SK-N-SH treated with all-trans-retinoic acid at 6 μM for 48 hours (cell line): Measurements from ENCODE around the gene ZNF431.

ENCODE experiments used
- ATAC-seq: fragments of 200-7000 bp; cut with Tn5 transposase; 3 replicates; pipeline ENCODE4 v1.9.1; 2020; ENCODE audit warnings: mild to moderate bottlenecking, moderate library complexity
- ARNTL ChIP-seq: fragments of 450-650 bp; formaldehyde crosslinking; IDR thresholded peaks from 2 replicates; pipeline ENCODE4 v1.5.0; 2020; ENCODE audit warnings: low read depth, mild to moderate bottlenecking, moderate library complexity, borderline replicate concordance
- BACH2 ChIP-seq: fragments of 250-450 bp; sonication (Bioruptor Pico); IDR thresholded peaks from 2 replicates; pipeline ENCODE4 v1.9.0; 2021; ENCODE audit warnings: mild to moderate bottlenecking, borderline replicate concordance
- ESRRG ChIP-seq: fragments of 250-450 bp; sonication (Bioruptor Pico); IDR thresholded peaks from 2 replicates; pipeline ENCODE4 v1.6.1; 2021; ENCODE audit warnings: mild to moderate bottlenecking
- GLIS3 ChIP-seq: fragments of 250-450 bp; sonication (Bioruptor Pico); IDR thresholded peaks from 2 replicates; pipeline ENCODE4 v1.5.0; 2020; ENCODE audit warnings: mild to moderate bottlenecking, moderate library complexity
- ISL1 ChIP-seq: fragments of 250-450 bp; sonication (Bioruptor Pico); IDR thresholded peaks from 2 replicates; pipeline ENCODE4 v2.1.2; 2022; ENCODE audit warnings: mild to moderate bottlenecking, moderate library complexity
- OSR1 ChIP-seq: fragments of 250-450 bp; sonication (Bioruptor Pico); IDR thresholded peaks from 2 replicates; pipeline ENCODE4 v1.8.0; 2022; ENCODE audit warnings: moderate library complexity, mild to moderate bottlenecking, inconsistent platforms
- PPARA ChIP-seq: fragments of 250-450 bp; sonication (Bioruptor Pico); IDR thresholded peaks from 2 replicates; pipeline ENCODE4 v1.5.0; 2020; ENCODE audit warnings: mild to moderate bottlenecking, borderline replicate concordance
- RARB ChIP-seq: fragments of 250-450 bp; sonication (Bioruptor Pico); IDR thresholded peaks from 2 replicates; pipeline ENCODE4 v1.8.0; 2021; ENCODE audit warnings: mild to moderate bottlenecking, moderate library complexity
- SNAI2 ChIP-seq: fragments of 250-450 bp; sonication (Bioruptor Pico); IDR thresholded peaks from 2 replicates; pipeline ENCODE4 v1.5.0; 2020; ENCODE audit warnings: mild to moderate bottlenecking, moderate library complexity
- TCF4 ChIP-seq: fragments of 250-450 bp; sonication (Bioruptor Pico); IDR thresholded peaks from 2 replicates; pipeline ENCODE4 v1.8.0; 2021; ENCODE audit warnings: mild to moderate bottlenecking, moderate library complexity, borderline replicate concordance
- TOX ChIP-seq: fragments of 250-450 bp; sonication (Bioruptor Pico); IDR thresholded peaks from 2 replicates; pipeline ENCODE4 v1.8.0; 2021; ENCODE audit warnings: mild to moderate bottlenecking, moderate library complexity, borderline replicate concordance
- ZC3H10 ChIP-seq: fragments of 250-450 bp; sonication (Bioruptor Pico); IDR thresholded peaks from 2 replicates; pipeline ENCODE4 v1.5.1; 2021; ENCODE audit warnings: mild to moderate bottlenecking, moderate library complexity
- ZFP3 ChIP-seq: fragments of 250-450 bp; sonication (Bioruptor Pico); IDR thresholded peaks from 2 replicates; pipeline ENCODE4 v1.5.0; 2020; ENCODE audit warnings: mild to moderate bottlenecking, moderate library complexity
- ZFP30 ChIP-seq: fragments of 450-650 bp; formaldehyde crosslinking; IDR thresholded peaks from 2 replicates; pipeline ENCODE4 v1.5.0; 2022; ENCODE audit warnings: mild to moderate bottlenecking, moderate library complexity
- ZNF565 ChIP-seq: fragments of 450-650 bp; formaldehyde crosslinking; conservative IDR thresholded peaks from 2 replicates; pipeline ENCODE4 v1.5.0; 2020; ENCODE audit warnings: low read depth, mild to moderate bottlenecking, moderate library complexity
- ZNF70 ChIP-seq: fragments of 450-650 bp; formaldehyde crosslinking; IDR thresholded peaks from 2 replicates; pipeline ENCODE4 v1.5.0; 2020; ENCODE audit warnings: mild to moderate bottlenecking, moderate library complexity
- ZNF8 ChIP-seq: fragments of 450-650 bp; formaldehyde crosslinking; IDR thresholded peaks from 2 replicates; pipeline ENCODE4 v1.5.0; 2020; ENCODE audit warnings: mild to moderate bottlenecking, moderate library complexity
- TF ChIP-seq, protein P1 (sequence below): fragments of 250-450 bp; sonication (Bioruptor Pico); IDR thresholded peaks from 2 replicates; pipeline ENCODE4 v1.8.0; 2020; ENCODE audit warnings: mild to moderate bottlenecking, moderate library complexity, borderline replicate concordance
- TF ChIP-seq, protein P2 (sequence below): fragments of 250-450 bp; sonication (Bioruptor Pico); IDR thresholded peaks from 2 replicates; pipeline ENCODE4 v1.5.0; 2020; ENCODE audit warnings: mild to moderate bottlenecking, moderate library complexity
- TF ChIP-seq, protein P3 (sequence below): fragments of 250-450 bp; sonication (Bioruptor Pico); IDR thresholded peaks from 2 replicates; pipeline ENCODE4 v1.5.1; 2020; ENCODE audit warnings: low read depth, mild to moderate bottlenecking, moderate library complexity
- TF ChIP-seq, protein P4 (sequence below): fragments of 250-450 bp; sonication (Bioruptor Pico); IDR thresholded peaks from 2 replicates; pipeline ENCODE4 v1.5.1; 2021; ENCODE audit warnings: mild to moderate bottlenecking, moderate library complexity
- TF ChIP-seq, protein P5 (sequence below): fragments of 250-450 bp; sonication (Bioruptor Pico); IDR thresholded peaks from 2 replicates; pipeline ENCODE4 v1.8.0; 2021; ENCODE audit warnings: low read depth, mild to moderate bottlenecking, moderate library complexity, borderline replicate concordance

Gene ZNF431

DNA sequence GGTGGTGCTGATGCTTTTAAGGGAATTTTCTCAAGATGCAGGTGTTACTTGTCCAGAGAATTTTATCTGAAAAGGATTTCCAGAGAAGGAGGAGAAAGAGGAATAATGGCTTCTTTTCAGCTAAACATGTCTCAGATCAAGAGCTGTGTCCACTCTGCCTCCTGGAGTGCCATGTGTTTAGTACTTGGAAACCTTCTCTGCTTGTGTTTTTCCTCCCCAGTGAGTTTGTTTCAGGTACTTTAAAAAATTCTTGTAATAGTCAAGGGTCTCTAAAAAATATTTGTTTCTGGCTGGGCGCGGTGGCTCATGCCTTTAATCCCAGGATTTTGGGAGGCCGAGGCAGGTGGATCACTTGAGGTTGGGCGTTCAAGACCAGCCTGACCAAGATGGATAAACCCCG is 22.7 kb downstream of the ZNF431 start:
- ATAC-seq: no peak
- TF ChIP-seq ESRRG (CRISPR knock-in tag) (no peak), PPARA (CRISPR knock-in tag) (no peak), ZNF565 (CRISPR knock-in tag) (no peak), ZFP3 (CRISPR knock-in tag) (no peak), TCF4 (CRISPR knock-in tag) (no peak), SNAI2 (CRISPR knock-in tag) (no peak), ZFP30 (CRISPR knock-in tag) (no peak), ISL1 (CRISPR knock-in tag) (no peak), GLIS3 (no peak)
- TF ChIP-seq, protein P1, sequence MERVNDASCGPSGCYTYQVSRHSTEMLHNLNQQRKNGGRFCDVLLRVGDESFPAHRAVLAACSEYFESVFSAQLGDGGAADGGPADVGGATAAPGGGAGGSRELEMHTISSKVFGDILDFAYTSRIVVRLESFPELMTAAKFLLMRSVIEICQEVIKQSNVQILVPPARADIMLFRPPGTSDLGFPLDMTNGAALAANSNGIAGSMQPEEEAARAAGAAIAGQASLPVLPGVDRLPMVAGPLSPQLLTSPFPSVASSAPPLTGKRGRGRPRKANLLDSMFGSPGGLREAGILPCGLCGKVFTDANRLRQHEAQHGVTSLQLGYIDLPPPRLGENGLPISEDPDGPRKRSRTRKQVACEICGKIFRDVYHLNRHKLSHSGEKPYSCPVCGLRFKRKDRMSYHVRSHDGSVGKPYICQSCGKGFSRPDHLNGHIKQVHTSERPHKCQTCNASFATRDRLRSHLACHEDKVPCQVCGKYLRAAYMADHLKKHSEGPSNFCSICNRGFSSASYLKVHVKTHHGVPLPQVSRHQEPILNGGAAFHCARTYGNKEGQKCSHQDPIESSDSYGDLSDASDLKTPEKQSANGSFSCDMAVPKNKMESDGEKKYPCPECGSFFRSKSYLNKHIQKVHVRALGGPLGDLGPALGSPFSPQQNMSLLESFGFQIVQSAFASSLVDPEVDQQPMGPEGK: no peak
- TF ChIP-seq, protein P2, sequence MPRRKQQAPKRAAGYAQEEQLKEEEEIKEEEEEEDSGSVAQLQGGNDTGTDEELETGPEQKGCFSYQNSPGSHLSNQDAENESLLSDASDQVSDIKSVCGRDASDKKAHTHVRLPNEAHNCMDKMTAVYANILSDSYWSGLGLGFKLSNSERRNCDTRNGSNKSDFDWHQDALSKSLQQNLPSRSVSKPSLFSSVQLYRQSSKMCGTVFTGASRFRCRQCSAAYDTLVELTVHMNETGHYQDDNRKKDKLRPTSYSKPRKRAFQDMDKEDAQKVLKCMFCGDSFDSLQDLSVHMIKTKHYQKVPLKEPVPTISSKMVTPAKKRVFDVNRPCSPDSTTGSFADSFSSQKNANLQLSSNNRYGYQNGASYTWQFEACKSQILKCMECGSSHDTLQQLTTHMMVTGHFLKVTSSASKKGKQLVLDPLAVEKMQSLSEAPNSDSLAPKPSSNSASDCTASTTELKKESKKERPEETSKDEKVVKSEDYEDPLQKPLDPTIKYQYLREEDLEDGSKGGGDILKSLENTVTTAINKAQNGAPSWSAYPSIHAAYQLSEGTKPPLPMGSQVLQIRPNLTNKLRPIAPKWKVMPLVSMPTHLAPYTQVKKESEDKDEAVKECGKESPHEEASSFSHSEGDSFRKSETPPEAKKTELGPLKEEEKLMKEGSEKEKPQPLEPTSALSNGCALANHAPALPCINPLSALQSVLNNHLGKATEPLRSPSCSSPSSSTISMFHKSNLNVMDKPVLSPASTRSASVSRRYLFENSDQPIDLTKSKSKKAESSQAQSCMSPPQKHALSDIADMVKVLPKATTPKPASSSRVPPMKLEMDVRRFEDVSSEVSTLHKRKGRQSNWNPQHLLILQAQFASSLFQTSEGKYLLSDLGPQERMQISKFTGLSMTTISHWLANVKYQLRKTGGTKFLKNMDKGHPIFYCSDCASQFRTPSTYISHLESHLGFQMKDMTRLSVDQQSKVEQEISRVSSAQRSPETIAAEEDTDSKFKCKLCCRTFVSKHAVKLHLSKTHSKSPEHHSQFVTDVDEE: no peak
- TF ChIP-seq, protein P3, sequence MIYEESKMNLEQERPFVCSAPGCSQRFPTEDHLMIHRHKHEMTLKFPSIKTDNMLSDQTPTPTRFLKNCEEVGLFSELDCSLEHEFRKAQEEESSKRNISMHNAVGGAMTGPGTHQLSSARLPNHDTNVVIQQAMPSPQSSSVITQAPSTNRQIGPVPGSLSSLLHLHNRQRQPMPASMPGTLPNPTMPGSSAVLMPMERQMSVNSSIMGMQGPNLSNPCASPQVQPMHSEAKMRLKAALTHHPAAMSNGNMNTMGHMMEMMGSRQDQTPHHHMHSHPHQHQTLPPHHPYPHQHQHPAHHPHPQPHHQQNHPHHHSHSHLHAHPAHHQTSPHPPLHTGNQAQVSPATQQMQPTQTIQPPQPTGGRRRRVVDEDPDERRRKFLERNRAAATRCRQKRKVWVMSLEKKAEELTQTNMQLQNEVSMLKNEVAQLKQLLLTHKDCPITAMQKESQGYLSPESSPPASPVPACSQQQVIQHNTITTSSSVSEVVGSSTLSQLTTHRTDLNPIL (CRISPR knock-in tag): no peak

DNA sequence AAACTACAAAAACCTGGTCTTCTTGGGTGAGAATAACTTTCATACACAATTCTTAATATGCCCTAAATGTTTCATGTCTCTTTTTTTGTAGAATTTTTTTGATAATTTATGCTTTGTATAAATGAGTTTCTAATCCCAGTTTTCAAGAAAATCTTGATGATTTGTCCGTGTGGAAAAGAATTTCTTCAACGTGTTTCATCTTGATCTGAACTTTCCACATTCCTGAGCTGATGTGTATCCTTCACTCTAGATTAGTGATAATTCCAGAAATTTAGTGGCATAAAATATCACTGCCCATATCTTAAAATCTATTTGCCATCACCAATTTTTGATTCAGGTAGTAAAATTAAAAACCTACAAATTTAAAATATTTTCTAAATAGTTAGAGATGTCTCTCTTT is 24.6 kb downstream of the ZNF431 start:
- TF ChIP-seq ZNF70: no peak
- TF ChIP-seq ARNTL (CRISPR knock-in tag): no peak
- no peak for TF ChIP-seq GLIS3
- no peak for TF ChIP-seq ISL1 (CRISPR knock-in tag)
- TF ChIP-seq TCF4 (CRISPR knock-in tag): no peak
- TF ChIP-seq ESRRG (CRISPR knock-in tag): no peak
- TF ChIP-seq, protein P4, sequence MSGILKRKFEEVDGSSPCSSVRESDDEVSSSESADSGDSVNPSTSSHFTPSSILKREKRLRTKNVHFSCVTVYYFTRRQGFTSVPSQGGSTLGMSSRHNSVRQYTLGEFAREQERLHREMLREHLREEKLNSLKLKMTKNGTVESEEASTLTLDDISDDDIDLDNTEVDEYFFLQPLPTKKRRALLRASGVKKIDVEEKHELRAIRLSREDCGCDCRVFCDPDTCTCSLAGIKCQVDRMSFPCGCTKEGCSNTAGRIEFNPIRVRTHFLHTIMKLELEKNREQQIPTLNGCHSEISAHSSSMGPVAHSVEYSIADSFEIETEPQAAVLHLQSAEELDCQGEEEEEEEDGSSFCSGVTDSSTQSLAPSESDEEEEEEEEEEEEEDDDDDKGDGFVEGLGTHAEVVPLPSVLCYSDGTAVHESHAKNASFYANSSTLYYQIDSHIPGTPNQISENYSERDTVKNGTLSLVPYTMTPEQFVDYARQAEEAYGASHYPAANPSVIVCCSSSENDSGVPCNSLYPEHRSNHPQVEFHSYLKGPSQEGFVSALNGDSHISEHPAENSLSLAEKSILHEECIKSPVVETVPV (CRISPR knock-in tag): no peak
- no peak for TF ChIP-seq TOX (CRISPR knock-in tag)
- no peak for TF ChIP-seq OSR1 (CRISPR knock-in tag)
- TF ChIP-seq PPARA (CRISPR knock-in tag): no peak
- TF ChIP-seq, protein P3 (CRISPR knock-in tag): no peak
- TF ChIP-seq ZC3H10 (CRISPR knock-in tag): no peak
- TF ChIP-seq, all 23 proteins: peak for 0
- no peak for ATAC-seq

DNA sequence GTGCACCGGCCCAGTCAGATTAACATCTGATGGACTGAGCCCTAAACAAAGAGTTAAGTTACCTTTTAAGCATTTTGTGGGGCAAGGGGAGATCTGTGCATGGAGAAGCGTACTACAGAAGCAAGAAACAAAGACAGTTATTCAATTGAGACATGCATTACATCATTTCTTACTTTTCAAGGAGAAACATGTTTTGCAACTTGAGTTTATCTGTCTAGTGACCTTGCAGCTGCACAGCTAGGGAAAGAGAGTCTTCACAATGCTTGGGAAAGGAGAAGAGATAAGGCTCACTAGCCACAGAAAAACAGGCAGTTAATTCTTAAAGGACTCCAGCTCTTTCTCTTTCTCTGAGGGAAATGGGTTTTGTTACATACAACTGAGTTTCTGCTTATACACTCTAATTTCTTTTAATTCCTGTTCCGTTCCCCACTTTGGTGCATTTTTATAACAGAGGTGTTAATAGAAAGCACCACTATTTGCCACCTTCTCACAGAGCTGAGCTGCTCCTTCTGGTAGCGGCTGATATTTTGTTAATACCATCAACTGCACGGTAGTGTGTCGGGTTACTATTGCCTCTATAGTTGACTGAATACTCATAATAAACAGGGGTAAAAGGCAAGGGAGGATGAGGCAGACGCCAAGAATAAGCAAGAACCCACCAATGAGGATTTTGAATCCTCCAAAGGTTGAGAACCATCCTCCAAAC is 55.9 kb downstream of the ZNF431 start:
- ATAC-seq: no peak
- TF ChIP-seq, protein P4 (CRISPR knock-in tag): no peak
- TF ChIP-seq ZNF70: no peak
- no peak for TF ChIP-seq TOX (CRISPR knock-in tag)
- no peak for TF ChIP-seq BACH2 (CRISPR knock-in tag)
- TF ChIP-seq OSR1 (CRISPR knock-in tag): no peak
- no peak for TF ChIP-seq ZFP3 (CRISPR knock-in tag)
- no peak for TF ChIP-seq ZNF565 (CRISPR knock-in tag)
- TF ChIP-seq ESRRG (CRISPR knock-in tag): no peak
- no peak for TF ChIP-seq ISL1 (CRISPR knock-in tag)
- TF ChIP-seq RARB (CRISPR knock-in tag): no peak
- no peak for TF ChIP-seq ZC3H10 (CRISPR knock-in tag)
- TF ChIP-seq, protein P1: no peak
- no peak for TF ChIP-seq SNAI2 (CRISPR knock-in tag)
- TF ChIP-seq, protein P5, sequence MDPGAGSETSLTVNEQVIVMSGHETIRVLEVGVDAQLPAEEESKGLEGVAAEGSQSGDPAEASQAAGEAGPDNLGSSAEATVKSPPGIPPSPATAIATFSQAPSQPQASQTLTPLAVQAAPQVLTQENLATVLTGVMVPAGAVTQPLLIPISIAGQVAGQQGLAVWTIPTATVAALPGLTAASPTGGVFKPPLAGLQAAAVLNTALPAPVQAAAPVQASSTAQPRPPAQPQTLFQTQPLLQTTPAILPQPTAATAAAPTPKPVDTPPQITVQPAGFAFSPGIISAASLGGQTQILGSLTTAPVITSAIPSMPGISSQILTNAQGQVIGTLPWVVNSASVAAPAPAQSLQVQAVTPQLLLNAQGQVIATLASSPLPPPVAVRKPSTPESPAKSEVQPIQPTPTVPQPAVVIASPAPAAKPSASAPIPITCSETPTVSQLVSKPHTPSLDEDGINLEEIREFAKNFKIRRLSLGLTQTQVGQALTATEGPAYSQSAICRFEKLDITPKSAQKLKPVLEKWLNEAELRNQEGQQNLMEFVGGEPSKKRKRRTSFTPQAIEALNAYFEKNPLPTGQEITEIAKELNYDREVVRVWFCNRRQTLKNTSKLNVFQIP (CRISPR knock-in tag): no peak
- no peak for TF ChIP-seq ZNF8 (CRISPR knock-in tag)
